ENCODE measurements around the gene VCX.

The VCX gene

DNA sequence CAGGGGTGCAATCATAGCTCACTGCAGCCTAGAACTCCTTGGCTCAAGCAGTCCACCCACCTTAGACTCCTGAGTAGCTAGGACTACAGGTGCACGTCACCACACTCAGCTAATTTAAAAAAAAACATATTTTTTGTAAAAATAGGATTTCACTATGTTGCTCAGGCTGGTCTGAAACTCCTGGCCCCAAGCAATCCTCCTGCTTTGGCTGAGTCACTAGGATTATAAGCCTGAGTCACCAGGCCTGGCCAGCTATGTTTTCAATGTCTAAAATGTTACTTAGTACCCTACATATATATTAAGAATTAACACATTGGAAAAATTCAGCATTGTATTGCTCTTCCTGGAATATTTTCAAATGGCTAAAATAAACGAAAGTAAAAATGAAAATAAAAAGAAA is 46.7 kb downstream of the VCX start:
- Histone ChIP-seq H3K36me3 (ENCODE audit: insufficient read depth, low read length) (no peaks in the 10 kb centered on the region), H3K4me3 (ENCODE audit: low read depth, low read length, poor library complexity, severe bottlenecking) (no peak overlapping the region), H3K9me3 (ENCODE audit: low read length) (no peaks in the 10 kb centered on the region), H2AFZ (ENCODE audit: low read length) (no peak overlapping the region), H3F3A (ENCODE audit: insufficient read depth, low read length) (no peaks in the 10 kb centered on the region), H3K9me2 (ENCODE audit: low read depth, low read length) (no peaks in the 10 kb centered on the region), H3K4me1 (ENCODE audit: insufficient read depth, low read length, severe bottlenecking) (no peaks in the 10 kb centered on the region), H3K27me3 (ENCODE audit: insufficient read depth, low read length) (no peaks in the 10 kb centered on the region), H3K9ac (ENCODE audit: low read length) (no peak overlapping the region), H3K4me2 (ENCODE audit: low read length) (no peak overlapping the region), H3K79me2 (ENCODE audit: insufficient read depth, low read length) (no peaks in the 10 kb centered on the region), H3K27ac (ENCODE audit: low read depth, low read length, poor library complexity, severe bottlenecking) (no peak overlapping the region), H4K20me1 (ENCODE audit: insufficient read depth, low read length) (no peaks in the 10 kb centered on the region)
- TF ChIP-seq EZH2 (IDR thresholded peaks at IDR 0.05; ENCODE audit: borderline replicate concordance, low read length) (no peak), CTCF (IDR thresholded peaks at IDR 0.05; ENCODE audit: low read length) (no peak)

GRCh38 chrX:7891928-7892327 is 49.0 kb downstream of the VCX start:
- H3K27me3 ChIP-seq (ENCODE audit: insufficient read depth, low read length): no peaks in the 10 kb centered on the region
- no peaks in the 10 kb centered on the region for H3K9me2 ChIP-seq (ENCODE audit: low read depth, low read length)
- H3K36me3 ChIP-seq (ENCODE audit: insufficient read depth, low read length): no peaks in the 10 kb centered on the region
- no peak for TF ChIP-seq CTCF (IDR thresholded peaks at IDR 0.05; ENCODE audit: low read length)
- TF ChIP-seq EZH2 (IDR thresholded peaks at IDR 0.05; ENCODE audit: borderline replicate concordance, low read length): no peak
- H3F3A ChIP-seq (ENCODE audit: insufficient read depth, low read length): no peaks in the 10 kb centered on the region
- H4K20me1 ChIP-seq (ENCODE audit: insufficient read depth, low read length): no peaks in the 10 kb centered on the region
- H3K79me2 ChIP-seq (ENCODE audit: insufficient read depth, low read length): no peaks in the 10 kb centered on the region
- no peak overlapping the region for H3K4me2 ChIP-seq (ENCODE audit: low read length)
- H2AFZ ChIP-seq (ENCODE audit: low read length): no peak overlapping the region
- H3K9me3 ChIP-seq (ENCODE audit: low read length): no peaks in the 10 kb centered on the region
- H3K27ac ChIP-seq (ENCODE audit: low read depth, low read length, poor library complexity, severe bottlenecking): no peak overlapping the region
- H3K4me3 ChIP-seq (ENCODE audit: low read depth, low read length, poor library complexity, severe bottlenecking): no peak overlapping the region
- no peak overlapping the region for H3K9ac ChIP-seq (ENCODE audit: low read length)
- H3K4me1 ChIP-seq (ENCODE audit: insufficient read depth, low read length, severe bottlenecking): no peaks in the 10 kb centered on the region

Data from OCI-LY1 (cell line).